Activated T-helper 1 cell treated with anti-CD3 and anti-CD28 coated beads, Interleukin-12 subunit alpha, Interleukin-12 subunit beta, Interleukin-2, Interleukin-4 antibody, amounts not matched to agents 30 ng/mL and 10 ng/mL and 1 ng/mL, durations not matched to agents 14 hours and 24 hours and 36 hours (primary cell): ENCODE data around the gene GULP1. TPM values are rescaled to one million over a fixed set of nuclear protein-coding genes. Genes with fewer than 3 reads are reported as not detected.
"Not testable (repeated sequence)": the region's sequence is repeated elsewhere in the genome, so short reads cannot be mapped to it uniquely, and the experiment has no call there.

ENCODE experiments used
- DNase-seq: peaks from one replicate; pipeline ENCODE4 v3.0.0; 2021; ENCODE audit warnings: low spot score
- H3K27ac Mint-ChIP-seq: one replicate; pipeline ENCODE4 v1.8.0; 2021; ENCODE audit warnings: mild to moderate bottlenecking, mixed read lengths
- H3K27me3 Mint-ChIP-seq: one replicate; pipeline ENCODE4 v1.8.0; 2022; ENCODE audit warnings: mild to moderate bottlenecking, moderate library complexity, mixed read lengths; ENCODE audit not compliant: insufficient read depth
- H3K36me3 Mint-ChIP-seq: one replicate; pipeline ENCODE4 v1.8.0; 2021; ENCODE audit warnings: low read depth, mixed read lengths
- H3K4me1 Mint-ChIP-seq: one replicate; pipeline ENCODE4 v1.8.0; 2021; ENCODE audit warnings: low read depth, mixed read lengths
- H3K4me3 Mint-ChIP-seq: one replicate; pipeline ENCODE4 v1.8.0; 2021; ENCODE audit warnings: mild to moderate bottlenecking, moderate library complexity, mixed read lengths
- H3K9me3 Mint-ChIP-seq: one replicate; pipeline ENCODE4 v1.8.0; 2021; ENCODE audit warnings: mixed read lengths
- intact Hi-C: fragments of 100-400 bp; cut with micrococcal nuclease; formaldehyde crosslinking; loops from one replicate; pipeline ENCODE4 v1.15.1; 2024
- total RNA-seq: library from RNA; stranded (reverse); gene quantifications from 2 replicates; pipeline ENCODE4 v1.2.3, GENCODE V29; 2022

The GULP1 gene
- total RNA-seq, 1 donor from 2014 or later: not detected

- H3K27me3 Mint-ChIP-seq, H3K9me3 Mint-ChIP-seq, DNase-seq, H3K36me3 Mint-ChIP-seq, intact Hi-C loops, H3K4me3 Mint-ChIP-seq, H3K4me1 Mint-ChIP-seq, H3K27ac Mint-ChIP-seq: not testable (repeated sequence)
These were observed 314.2 kb downstream of the GULP1 start for GRCh38 chr2:188605609-188606584.

- H3K27me3 Mint-ChIP-seq, DNase-seq, H3K36me3 Mint-ChIP-seq, intact Hi-C loops, H3K27ac Mint-ChIP-seq, H3K9me3 Mint-ChIP-seq, H3K4me3 Mint-ChIP-seq, H3K4me1 Mint-ChIP-seq: not testable (repeated sequence)
These were observed 314.9 kb downstream of the GULP1 start for GRCh38 chr2:188606596-188606995.

DNA sequence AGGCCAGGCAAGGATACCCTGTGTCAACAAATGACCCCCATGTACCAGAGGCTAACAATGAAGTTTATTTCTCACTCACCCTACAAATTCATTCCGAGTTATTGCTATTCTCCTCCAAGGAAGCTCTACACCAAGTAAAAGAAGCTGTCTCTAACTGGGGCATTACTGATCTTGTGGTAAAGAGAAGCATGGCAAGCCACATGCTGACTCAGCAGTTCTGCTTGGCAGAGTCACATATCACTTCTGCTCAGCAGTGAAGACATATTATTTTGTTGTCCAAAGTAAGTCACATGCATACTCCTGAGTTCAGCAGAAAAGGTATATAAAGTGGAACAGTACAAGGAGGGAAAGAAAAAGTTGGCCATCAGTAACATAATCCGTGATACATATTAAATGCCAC is 315.8 kb downstream of the GULP1 start:
- Mint-ChIP-seq H3K4me3 (no peak overlapping the region), H3K9me3 (no peaks in the 10 kb centered on the region)
- intact Hi-C loops: no loop called here

GRCh38 chr2:188609321-188610049 is 317.8 kb downstream of the GULP1 start:
- no peak overlapping the region for H3K4me3 Mint-ChIP-seq
- H3K9me3 Mint-ChIP-seq: no peaks in the 10 kb centered on the region
- intact Hi-C loops: no loop called here
- no peak for DNase-seq
- H3K27ac Mint-ChIP-seq: no peak overlapping the region
- H3K36me3 Mint-ChIP-seq: no peaks in the 10 kb centered on the region
- no peaks in the 10 kb centered on the region for H3K27me3 Mint-ChIP-seq
- H3K4me1 Mint-ChIP-seq: no peaks in the 10 kb centered on the region

More for the DNA sequence above, 315.8 kb downstream of the GULP1 start:
- Mint-ChIP-seq H3K36me3 (no peaks in the 10 kb centered on the region), H3K4me1 (no peaks in the 10 kb centered on the region), H3K27ac (no peak overlapping the region), H3K27me3 (no peaks in the 10 kb centered on the region)
- no peak for DNase-seq

DNA sequence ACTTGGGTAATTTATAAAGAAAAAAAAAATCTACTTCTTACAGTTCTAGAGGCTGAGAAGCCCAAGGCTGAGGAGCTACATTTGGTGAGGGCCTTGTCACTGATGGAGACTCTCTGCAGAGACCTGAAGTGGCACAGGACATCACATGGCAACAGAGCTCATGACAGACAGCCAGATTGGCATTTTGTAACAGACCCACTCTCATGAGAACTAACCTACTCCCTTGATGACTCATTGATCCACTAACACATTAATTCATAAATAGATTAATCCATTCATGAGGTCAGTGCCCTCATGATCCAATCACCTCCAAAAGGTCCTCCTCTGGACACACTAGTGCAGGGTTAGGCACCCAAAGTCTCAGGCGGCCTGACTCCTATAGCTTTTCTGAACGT is 318.4 kb downstream of the GULP1 start:
- no peaks in the 10 kb centered on the region for H3K4me1 Mint-ChIP-seq
- no peak overlapping the region for H3K27ac Mint-ChIP-seq
- H3K4me3 Mint-ChIP-seq: no peak overlapping the region
- DNase-seq: no peak
- intact Hi-C loops: no loop called here
- no peaks in the 10 kb centered on the region for H3K36me3 Mint-ChIP-seq
- H3K27me3 Mint-ChIP-seq: no peaks in the 10 kb centered on the region
- no peaks in the 10 kb centered on the region for H3K9me3 Mint-ChIP-seq

DNA sequence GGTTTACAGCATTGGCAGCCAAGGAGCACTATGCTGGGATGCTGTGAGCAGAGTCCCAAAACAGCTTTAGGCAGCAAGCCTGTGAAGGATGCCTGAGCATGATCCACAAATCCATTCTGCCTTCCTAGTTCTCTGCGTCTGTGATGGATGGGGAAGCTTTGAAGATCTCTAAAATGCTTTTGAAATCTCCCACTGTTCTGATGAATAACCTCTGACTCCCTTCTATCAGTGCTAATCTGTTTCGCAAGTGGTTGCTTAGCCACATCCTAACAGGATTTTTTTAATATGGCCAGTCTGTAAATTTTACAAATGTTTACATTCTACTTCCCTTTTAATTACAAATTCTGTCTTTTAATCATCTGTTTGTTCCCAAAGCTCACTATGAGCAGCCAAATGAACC is 319.2 kb downstream of the GULP1 start:
- Mint-ChIP-seq H3K4me1 (no peaks in the 10 kb centered on the region), H3K36me3 (no peaks in the 10 kb centered on the region), H3K4me3 (no peak overlapping the region), H3K27me3 (no peaks in the 10 kb centered on the region), H3K9me3 (no peaks in the 10 kb centered on the region), H3K27ac (no peak overlapping the region)
- no peak for DNase-seq
- intact Hi-C loops: no loop called here

GRCh38 chr2:188619146-188619545 is 327.5 kb downstream of the GULP1 start:
- H3K36me3 Mint-ChIP-seq: no peaks in the 10 kb centered on the region
- no peak overlapping the region for H3K4me3 Mint-ChIP-seq
- intact Hi-C loops: no loop called here
- DNase-seq: no peak
- H3K4me1 Mint-ChIP-seq: no peaks in the 10 kb centered on the region
- no peaks in the 10 kb centered on the region for H3K9me3 Mint-ChIP-seq
- no peaks in the 10 kb centered on the region for H3K27me3 Mint-ChIP-seq
- H3K27ac Mint-ChIP-seq: no peak overlapping the region

GRCh38 chr2:188620916-188621315 is 329.2 kb downstream of the GULP1 start:
- no peaks in the 10 kb centered on the region for H3K36me3 Mint-ChIP-seq
- H3K9me3 Mint-ChIP-seq: no peaks in the 10 kb centered on the region
- intact Hi-C loops: no loop called here
- H3K27me3 Mint-ChIP-seq: no peaks in the 10 kb centered on the region
- no peaks in the 10 kb centered on the region for H3K4me1 Mint-ChIP-seq
- H3K27ac Mint-ChIP-seq: no peak overlapping the region
- DNase-seq: no peak
- no peak overlapping the region for H3K4me3 Mint-ChIP-seq

DNA sequence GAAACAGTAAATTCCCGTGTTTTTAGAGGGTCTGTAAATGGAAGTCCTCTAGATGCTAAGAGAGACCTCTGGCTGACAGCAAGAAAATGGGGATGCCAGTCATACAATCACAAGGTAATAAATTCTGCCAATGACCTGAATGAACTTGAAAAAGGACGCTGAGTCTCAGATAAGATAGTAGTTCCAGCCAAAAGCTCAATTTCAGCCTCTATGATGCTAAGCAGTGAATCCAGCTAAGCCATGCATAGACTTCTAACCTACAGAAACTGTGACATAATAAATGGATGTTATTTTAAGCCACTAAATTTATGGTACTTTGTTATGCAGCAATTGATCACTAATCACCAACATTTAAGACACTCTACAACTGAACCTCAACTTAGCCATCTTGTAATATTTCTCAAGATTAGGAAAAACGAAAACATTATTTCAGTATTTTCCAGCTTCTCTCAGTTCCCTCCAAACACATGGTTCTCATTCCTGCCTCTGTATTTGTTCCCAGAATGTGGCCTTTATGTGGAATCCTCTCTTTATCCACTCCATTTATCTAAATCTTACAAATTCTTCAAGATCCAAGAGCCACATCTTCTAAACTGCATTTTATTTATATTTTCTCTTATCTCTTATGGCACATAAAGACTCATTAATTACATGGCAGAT is 331.1 kb downstream of the GULP1 start:
- H3K27me3 Mint-ChIP-seq: no peaks in the 10 kb centered on the region
- no peak overlapping the region for H3K27ac Mint-ChIP-seq
- intact Hi-C loops: no loop called here
- H3K4me3 Mint-ChIP-seq: no peak overlapping the region
- H3K36me3 Mint-ChIP-seq: no peaks in the 10 kb centered on the region
- DNase-seq: no peak
- H3K9me3 Mint-ChIP-seq: no peaks in the 10 kb centered on the region
- H3K4me1 Mint-ChIP-seq: no peaks in the 10 kb centered on the region

DNA sequence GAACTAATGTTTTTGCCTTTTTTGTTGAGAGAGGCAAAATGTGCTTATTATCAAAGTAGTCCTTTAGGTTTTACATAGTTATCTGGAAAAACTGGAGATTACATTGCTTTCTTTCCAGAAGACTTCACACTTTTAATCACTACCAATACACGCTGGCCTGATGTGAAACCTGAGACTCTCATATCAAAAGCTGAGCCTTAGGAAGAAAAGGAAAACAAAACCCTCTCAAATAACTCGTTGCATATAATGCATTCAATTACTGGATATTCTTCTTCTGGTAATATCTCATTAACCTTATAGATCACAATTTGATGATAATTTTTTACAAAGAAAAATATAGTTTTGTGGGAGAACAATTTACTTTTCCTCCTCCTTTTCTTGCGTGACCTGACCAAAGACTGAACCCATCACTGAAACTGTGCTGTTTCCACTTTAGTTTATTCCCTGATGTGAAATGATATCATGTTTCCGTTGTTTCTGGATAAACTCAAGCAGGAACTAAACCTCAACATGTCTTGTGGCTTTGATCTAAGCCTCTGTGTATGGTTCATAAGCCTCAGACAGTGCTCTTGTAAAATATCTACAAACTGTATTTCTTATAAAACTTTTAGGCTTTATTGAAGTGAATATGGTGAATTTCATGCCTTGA is 332.4 kb downstream of the GULP1 start:
- H3K4me3 Mint-ChIP-seq: no peak overlapping the region
- no peak for DNase-seq
- no peaks in the 10 kb centered on the region for H3K9me3 Mint-ChIP-seq
- H3K4me1 Mint-ChIP-seq: no peaks in the 10 kb centered on the region
- H3K27ac Mint-ChIP-seq: no peak overlapping the region
- intact Hi-C loops: no loop called here
- no peaks in the 10 kb centered on the region for H3K36me3 Mint-ChIP-seq
- no peaks in the 10 kb centered on the region for H3K27me3 Mint-ChIP-seq

- Mint-ChIP-seq H3K4me1 (no peaks in the 10 kb centered on the region), H3K4me3 (no peak overlapping the region), H3K27ac (no peak overlapping the region), H3K36me3 (no peaks in the 10 kb centered on the region), H3K27me3 (no peaks in the 10 kb centered on the region), H3K9me3 (no peaks in the 10 kb centered on the region)
- DNase-seq: no peak
- intact Hi-C loops: no loop called here
These were observed 335.8 kb downstream of the GULP1 start for GRCh38 chr2:188627471-188627870.

GRCh38 chr2:188628989-188629752 is 337.5 kb downstream of the GULP1 start:
- intact Hi-C loops: no loop called here
- no peaks in the 10 kb centered on the region for H3K36me3 Mint-ChIP-seq
- no peak for DNase-seq
- H3K4me1 Mint-ChIP-seq: no peaks in the 10 kb centered on the region
- H3K27me3 Mint-ChIP-seq: no peaks in the 10 kb centered on the region
- H3K4me3 Mint-ChIP-seq: no peak overlapping the region
- H3K9me3 Mint-ChIP-seq: no peaks in the 10 kb centered on the region
- H3K27ac Mint-ChIP-seq: no peak overlapping the region
